HG02759 (cell line): ENCODE data around the gene NIPSNAP2.
"Not testable (repeated sequence)": the region's sequence is repeated elsewhere in the genome, so short reads cannot be mapped to it uniquely, and the experiment has no call there.

Experiments used
- ATAC-seq: cut with Tn5 transposase; IDR thresholded peaks from one replicate; pipeline ENCODE4 v1.9.1; 2021; ENCODE audit warnings: mild to moderate bottlenecking, moderate library complexity; ENCODE audit not compliant: unreplicated experiment

NIPSNAP2 gene

DNA sequence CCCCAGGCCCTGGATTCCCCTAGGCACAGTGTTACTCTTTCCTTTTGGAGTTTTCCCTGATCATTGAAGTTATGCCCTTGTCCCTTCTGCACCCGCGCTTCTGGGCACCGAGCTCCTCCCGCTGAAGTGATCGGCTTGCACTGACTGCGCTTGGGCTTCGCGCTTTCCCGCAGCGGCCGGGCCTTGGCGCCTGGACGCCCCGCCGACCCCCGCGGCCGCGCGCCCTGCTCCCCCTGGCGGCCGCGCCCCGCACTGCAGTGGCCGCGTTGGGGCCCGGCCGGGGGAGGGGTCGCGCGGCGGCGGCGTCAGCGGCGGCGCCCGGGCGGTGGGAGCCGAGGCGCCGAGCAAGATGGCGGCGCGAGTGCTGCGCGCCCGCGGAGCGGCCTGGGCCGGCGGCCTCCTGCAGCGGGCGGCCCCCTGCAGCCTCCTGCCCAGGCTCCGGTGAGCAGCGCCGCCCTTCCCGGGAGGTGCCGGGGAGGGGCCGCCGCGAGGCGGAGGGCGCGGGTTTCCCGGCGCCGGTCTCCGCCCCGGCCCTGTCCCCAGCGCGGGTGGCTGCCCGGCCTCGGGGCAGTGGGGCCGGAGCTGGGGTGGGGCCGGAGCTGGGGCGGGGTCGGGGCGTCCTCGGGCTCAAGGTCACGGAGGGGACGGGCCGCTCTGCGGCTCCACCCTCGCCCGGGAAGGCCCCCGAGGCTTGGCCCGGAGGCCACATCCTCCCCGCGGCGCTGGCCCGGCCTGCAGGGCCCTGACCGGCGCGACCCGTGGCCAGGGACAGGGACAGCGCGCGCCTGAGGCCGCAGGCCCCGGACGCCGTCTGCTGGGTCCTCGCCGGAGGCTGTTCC, at the start of gene NIPSNAP2:
Gene NIPSNAP2, plus strand, starts transcription at position 325 of the 839 bp plus-strand sequence. Its CDS starts 25 bp downstream, at position 350.
- ATAC-seq: peak; percentile 86

DNA sequence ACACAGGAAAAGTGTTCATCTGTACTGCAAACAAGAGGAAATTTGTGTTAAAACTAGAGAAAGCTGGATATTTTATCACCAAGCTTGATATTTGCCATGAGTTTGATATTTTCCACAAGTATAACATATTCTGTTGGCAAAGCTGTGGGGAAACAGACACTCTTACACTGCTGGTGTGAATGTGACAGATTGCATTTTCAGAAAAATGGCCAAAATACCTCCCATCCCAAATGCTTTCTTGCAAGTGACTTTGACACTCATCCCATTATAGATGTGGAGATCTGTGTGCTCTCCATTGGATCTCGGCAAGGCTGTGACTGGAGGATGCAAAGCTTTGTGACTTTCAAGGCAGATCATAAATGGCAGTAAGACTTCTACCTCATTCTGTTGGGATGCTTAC, 46.6 kb upstream of the NIPSNAP2 start:
- ATAC-seq: no peak

DNA sequence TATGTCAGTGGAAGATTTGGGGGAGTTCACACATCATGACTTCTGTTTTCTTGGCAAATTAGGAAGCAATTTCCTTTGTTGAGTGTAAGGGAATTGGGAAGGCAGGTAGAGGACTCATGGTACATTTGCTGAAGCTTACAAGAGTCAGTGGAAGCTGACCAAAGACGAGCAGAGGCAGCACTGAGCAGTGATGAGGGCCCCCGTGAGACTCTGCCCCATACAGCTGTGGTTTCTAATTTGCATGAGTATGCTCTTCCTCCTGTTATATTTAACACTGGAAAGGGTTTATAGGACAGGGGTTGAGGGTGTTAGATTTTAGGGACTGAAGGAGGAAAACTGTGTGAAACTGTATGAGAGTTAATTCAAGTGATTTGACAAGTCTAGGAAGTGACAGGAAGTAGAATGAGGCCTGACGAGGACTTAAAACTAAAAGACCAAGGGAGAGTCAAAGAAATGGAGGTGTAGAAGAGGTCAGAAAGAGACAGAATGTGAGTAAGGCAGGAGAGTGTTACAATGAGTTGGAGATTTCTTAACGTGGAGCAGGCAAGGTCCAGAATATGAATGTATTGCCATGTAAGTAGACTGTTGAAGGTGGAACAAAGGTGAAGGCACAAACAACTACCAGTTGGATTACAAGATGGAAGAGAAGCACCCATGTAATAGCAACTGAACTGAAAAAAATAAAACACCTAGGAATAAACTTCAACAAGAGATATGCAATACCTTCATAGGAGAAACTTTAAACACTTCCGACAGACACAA, 36.2 kb upstream of the NIPSNAP2 start:
- no peak for ATAC-seq

DNA sequence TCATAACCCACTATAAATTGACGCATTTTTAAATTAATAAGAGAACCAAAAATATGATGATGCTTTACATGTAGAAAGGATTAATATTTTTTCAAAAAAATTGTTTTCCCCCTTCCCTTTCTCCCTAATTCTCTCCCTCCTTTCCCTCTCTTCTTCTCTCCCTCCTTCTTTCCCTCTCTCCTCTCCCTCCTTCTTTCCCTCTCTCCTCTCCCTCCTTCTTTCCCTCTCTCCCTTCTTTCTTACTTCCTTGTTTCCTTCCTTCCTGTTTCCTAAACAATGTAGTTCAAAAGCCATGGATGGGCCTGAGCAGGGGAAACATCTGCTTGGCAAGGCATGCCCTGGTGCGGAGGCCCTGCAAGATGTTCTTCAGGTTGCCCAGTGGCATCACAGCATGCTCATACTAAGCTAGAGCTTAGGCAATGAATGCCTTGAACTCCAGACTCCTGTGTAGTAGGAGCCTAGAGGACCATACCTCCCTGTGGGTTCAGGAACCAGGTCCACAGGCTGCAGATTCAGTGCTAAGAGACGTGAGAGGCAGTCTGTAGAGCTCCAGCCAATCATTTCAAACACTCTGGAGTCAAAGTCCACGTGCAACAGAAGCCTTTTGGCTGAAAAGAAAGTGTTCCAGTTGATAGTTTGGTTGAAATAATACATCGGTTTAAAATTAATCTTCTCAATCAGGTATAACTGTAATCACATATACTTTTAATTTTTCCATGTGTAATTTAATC, 32.8 kb upstream of the NIPSNAP2 start:
- no peak for ATAC-seq

DNA sequence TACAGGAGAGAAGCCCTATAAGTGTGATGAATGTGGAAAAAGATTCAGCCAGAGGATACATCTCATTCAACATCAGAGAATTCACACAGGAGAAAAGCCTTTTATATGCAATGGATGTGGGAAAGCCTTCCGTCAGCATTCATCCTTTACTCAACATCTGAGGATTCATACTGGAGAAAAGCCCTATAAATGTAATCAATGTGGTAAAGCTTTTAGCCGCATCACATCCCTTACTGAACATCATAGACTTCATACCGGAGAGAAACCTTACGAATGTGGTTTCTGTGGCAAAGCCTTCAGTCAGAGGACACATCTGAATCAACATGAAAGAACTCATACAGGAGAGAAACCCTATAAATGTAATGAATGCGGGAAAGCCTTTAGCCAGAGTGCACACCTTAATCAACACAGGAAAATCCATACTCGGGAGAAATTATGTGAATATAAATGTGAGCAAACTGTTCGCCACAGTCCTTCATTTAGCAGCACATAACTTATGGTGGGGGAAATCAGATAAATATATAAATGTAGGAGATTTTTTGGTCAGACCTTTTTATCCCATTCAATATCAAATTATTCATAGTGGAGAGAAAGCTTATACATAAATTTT, 24.8 kb upstream of the NIPSNAP2 start:
- ATAC-seq: no peak

DNA sequence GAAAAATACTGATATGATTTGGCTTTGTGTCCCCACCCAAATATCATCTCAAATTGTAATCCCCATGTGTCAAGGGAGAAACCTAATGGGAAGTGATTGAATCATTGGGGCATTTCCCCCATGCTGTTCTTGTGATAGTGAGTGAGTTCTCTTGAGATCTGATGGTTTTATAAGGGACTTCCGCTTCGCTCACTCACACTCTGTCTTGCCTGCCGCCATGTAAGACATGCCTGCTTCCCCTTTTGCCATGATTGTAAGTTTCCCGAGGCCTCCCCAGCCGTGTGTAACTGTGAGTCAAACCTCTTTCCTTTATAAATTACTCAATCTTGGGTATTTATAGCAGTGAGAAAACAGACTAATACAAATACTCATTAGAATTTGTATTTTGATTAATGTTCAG, 17.8 kb upstream of the NIPSNAP2 start:
- ATAC-seq: no peak

DNA sequence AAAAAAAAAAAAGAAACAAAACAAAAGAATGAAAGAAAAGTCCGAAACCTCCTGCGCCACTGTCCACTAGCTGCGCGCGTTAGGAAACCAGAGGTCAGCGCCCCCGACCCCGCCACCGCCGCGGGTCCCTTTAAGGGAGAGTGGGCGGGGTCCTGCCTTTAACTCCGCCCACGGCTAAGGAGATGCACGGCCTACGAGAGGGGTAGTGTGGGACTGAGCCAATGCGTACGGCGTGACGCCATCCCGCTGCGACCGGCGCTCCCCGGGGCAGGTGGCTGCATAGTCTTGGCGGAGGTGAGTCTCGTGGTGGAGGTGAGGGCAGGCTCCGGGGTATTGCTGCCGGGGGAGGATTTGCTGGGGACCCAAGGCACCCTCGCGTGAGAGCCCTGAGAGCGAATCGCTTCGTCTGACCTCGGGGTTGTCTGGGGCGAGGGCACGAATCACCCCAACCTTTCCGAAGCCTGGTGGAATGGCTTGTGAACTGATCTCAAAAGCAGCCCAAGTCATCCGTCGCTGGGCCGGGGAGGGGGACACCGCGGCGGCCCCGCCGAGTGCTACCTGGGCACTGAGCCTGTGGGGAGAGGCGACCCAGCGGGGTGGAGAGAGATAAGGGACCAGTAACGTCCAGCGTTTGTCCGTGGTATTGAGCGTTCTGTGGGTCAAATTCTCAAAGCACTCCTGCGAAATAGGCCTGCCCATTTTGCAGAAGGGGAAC, 12.6 kb upstream of the NIPSNAP2 start, which contains the start of gene MRPS17:
Gene MRPS17, plus strand, starts transcription at position 241 of the 715 bp plus-strand sequence. CDS start 1,319 bp downstream, outside the sequence.
- ATAC-seq: peak; percentile 100

DNA sequence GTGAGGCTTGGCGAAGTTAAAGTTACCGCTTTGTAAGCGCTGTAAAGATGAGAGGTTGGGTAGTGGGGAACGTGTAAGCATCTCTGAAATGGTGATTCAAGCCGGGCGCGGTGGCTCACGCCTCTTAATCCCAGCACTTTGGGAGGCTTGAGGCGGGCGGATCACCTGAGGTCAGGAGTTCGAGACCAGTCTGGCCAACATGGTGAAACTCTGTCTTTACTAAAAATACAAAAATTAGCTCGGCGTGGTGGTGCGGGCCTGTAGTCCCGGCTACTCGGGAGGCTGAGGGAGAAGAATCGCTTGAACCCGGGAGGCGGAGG, 12.1 kb upstream of the NIPSNAP2 start:
- not testable (repeated sequence) for ATAC-seq

DNA sequence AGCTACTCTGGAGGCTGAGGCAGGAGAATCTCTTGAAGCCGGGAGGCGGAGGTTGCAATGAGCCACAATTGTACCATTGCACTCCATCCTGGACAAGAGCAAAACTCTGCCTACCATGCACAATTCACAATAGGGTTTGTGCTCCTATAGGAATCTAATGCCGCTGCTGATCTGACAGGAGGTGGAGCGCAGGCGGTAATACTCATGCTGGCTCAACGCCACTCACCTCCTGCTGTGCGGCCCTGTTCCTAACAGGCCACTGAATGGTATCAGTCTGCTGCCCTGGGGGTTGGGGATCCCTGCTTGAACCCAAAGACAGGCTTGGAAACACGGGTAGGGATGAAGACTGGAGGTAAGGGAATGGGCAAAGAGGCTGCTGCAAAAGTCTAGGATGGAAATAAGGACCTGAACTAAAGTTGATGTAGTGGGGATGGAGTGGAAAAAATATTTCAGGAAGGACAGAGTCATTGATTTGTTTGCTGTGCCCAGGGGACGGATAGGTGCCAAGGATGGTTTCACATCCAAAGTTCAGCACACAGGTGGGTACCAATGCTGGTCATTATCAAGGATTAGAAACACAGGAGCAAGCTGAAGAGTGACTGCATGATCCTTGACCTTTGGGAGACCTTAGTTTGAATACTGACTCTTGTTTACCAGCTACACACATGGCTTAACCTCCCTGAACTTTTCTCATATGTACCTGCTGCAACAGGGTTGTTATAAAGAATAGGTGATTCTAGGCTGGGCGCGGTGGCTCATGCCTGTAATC, 10.5 kb upstream of the NIPSNAP2 start:
- ATAC-seq: no peak

DNA sequence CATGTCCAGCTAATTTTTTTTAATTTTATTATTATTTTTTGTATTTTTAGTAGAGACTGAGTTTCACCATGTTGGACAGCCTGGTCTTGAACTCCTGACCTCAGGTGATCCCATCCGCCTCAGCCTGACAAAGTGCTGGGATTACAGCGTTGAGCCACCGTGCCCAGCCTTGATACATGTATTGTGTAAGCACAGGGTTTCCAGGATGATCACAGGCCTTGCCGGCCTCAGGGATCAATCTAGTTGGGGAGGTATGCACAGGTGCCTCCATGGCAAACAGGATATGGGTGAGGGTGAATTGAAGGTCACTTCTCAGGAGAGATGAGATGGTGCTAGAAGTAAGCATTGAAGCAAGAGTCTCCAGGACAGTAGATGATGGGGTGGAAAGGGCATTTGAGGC, 7.2 kb upstream of the NIPSNAP2 start:
- no peak for ATAC-seq

DNA sequence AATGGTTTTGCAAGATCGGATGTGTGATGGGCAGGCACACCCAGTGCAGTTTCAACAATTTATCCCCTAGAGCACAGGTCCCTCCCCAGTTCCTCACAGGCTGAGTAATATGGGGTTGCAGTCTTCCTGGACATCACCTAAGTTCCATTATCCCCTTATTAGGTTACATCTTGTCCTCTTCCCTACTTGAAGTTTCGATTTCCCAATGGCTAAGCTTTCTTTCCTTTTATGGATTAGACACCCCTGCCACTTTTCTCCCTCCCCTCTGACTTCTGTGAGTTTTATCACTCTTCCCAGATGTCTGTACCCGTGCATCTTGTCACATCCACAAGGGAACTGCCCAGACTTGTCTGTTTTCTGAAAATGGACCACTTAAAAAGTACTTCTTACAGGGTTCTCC, 2.4 kb upstream of the NIPSNAP2 start:
- ATAC-seq: no peak

DNA sequence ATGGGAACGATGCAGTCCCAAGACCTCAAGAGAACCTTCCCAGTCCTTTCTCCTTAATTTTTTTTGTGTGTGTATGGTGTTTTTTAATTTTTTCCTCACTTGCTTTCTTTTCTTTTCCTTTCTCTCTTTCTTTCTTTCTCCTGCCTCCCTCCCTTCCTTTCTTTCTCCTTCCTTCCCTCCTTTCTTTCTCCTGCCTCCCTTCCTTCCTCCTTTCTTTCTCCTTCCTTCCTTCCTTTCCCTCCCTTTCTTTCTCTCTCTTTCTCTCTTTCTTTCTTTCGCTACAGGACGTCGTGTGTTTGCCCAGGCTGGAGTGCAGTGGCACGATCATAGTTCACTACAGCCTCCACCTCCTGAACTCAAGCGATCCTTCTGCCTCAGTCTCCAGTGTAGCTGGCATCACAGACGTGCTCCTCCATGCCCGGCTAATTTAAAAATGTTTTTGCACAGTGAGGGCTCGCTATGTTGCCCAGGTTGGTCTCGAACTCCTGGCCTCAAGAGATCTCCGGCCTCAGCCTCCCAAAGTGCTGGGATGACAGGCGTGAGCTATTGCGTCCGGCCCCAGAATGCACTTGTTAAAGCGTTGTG, 709 bp upstream of the NIPSNAP2 start:
- ATAC-seq: no peak

DNA sequence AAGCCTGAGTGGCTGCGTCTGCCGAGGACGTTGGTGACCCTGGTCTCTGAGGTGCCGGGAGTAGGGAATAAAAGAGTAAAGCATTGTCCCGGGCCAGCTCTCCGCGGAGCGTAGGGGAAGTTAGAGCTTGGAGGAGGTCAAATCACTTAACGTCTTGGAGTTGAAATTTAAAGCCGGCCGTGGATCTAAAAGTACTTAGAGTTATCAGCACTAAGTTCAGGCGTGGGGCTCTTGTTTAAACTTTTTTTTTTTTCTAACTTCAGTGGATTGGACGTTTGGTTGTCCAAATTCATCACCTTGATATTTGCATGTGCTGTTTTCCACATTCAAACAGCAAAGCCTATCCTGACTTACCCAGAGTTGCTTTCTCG, 700 bp downstream of the NIPSNAP2 start:
- no peak for ATAC-seq

DNA sequence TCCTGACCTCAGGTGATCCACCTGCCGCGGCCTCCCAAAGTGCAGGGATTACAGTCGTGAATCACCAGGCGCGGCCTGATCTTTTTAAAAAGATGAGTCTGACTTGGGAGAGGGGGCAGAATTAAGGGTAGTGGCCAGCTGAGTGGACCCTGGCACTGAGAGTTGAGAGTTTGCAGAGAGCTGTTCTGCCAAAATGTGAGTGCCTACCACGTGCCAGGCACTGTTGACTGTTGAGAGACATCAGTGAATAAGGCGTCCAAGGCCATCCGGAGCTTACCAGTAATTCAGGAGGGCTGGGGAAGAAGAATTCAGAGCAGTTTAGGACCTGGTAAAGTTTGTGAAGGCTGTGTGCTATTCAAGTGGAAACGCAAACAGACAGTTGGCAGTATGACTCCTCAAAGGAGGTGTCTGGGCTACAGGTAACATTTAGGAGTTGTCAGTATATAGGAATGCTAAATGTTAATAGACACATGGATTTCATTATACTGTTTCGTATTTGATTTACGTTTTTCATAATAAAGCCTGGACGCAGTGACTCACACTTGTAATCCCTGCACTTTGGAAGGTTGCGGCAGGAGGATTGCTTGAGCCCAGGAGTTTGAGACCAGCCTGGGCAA, 1.5 kb downstream of the NIPSNAP2 start:
- ATAC-seq: no peak

DNA sequence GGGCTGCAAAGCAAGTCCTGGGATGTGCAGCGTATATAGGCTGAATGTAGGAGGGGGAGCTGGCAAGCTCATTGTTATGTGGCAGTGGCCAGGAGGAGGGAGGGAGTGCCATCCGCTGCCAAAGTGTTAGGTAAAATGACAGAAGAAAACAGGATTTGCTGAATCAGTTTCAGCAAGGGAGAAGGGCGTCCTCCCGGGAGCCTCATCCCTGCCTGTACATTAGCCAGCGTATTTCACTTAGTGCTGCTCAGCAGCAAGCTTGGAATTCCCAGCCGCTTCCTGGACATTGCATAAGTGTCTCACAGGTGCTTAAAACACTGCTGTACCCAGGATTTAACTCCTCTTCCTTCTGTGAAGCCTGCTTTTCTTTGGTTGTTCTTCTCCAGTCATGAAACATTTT, 2.5 kb downstream of the NIPSNAP2 start:
- ATAC-seq: no peak

DNA sequence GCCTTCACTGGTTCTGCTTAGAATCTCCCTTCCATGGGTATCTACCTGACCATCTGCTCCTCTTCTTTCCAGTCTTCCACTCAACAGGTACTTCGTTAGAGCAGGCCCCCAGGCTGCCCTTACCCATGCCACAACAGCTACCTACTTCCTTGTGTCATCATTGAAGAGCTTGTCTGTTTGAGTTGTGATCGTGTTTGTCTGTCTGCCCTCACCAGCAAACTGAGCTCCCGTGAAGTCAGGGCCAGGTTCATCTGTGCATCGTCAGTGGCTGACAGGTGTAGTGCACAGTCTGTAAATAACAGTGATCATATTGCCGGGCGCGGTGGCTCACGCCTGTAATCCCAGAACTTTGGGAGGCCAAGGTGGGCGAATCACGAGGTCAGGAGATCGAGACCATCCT, 5.0 kb downstream of the NIPSNAP2 start:
- ATAC-seq: no peak

DNA sequence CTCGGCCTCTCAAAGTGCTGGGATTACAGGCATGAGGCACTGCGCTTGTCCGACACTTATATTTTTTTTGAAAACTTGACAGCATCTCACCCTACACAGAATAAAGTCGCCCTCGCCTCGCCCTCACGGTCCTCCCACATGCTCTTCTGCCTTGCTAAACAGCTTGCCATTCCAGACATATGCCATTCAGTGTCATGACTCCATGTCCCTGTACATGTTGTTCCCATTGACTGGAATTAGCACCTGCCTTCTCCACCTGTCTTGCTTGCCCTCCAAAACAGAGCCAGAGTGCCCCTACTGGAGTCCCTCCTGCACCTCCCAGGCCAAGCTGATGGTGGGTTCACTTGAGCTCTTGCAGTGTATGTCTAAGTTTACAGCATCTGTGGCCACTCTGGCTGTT, 6.2 kb downstream of the NIPSNAP2 start:
- ATAC-seq: no peak

DNA sequence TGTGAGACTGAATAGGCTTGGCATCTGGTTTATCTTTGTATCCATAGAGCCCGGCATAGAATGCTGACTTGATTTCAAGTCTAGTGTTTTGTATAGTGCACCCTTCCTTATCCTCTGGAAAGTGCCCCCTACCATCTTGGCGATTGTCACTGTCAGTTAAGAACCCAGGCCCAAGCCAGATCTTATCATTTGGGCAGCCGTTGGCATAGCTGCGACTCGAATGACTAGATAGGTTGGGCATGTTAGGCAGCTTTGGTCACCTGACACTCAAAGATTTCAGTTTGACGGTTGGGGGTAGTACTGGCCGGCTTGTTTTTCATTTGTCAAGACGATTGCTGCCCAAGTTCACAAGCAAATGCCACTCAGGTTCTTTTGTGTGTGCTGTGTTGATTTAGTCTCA, 6.6 kb downstream of the NIPSNAP2 start:
- ATAC-seq: no peak

DNA sequence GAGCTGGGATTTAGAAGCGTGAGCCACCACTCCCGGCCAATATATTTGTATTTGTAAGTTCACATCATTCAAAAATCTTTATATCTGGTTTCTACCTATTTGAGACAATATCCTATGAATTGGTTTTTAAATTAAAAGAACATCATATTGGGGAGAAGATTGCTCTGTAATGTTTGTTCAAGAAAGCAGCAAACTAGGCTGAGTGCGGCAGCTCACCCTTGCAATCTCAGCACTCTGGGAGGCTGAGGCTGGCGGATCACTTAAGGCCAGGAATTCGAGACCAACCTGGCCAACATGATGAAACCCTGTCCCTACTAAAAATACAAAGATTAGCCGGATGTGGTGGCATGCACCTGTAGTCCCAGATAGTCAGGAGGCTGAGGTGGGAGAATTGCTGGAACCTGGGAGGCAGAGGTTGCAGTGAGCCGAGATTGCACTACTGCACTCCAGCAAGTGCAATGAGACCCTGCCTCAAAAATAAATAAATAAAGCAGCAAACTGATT, 9.4 kb downstream of the NIPSNAP2 start:
- no peak for ATAC-seq
